ENCODE results near the gene DDX23. TPM values are rescaled to one million over a fixed set of nuclear protein-coding genes. Genes with fewer than 3 reads are reported as not detected.
"Not testable (repeated sequence)": the region's sequence is repeated elsewhere in the genome, so short reads cannot be mapped to it uniquely, and the experiment has no call there.

Gene DDX23
- polyA plus RNA-seq, 1 donor: 59.8 TPM

- DNase-seq: no peak
Observed at GRCh38 chr12:48861111-48861510, 9.1 kb upstream of the DDX23 start.

GRCh38 chr12:48860236-48860635 lies 8.3 kb upstream of the DDX23 start:
- not testable (repeated sequence) for DNase-seq

- DNase-seq: no peak
Observed at GRCh38 chr12:48859607-48860006, 7.6 kb upstream of the DDX23 start.

GRCh38 chr12:48858043-48858442 lies 6.1 kb upstream of the DDX23 start:
- no peak for DNase-seq

- DNase-seq: no peak
Observed at GRCh38 chr12:48857278-48857994, 5.5 kb upstream of the DDX23 start.

GRCh38 chr12:48856379-48856778 lies 4.4 kb upstream of the DDX23 start:
- DNase-seq: no peak

- not testable (repeated sequence) for DNase-seq
Observed at GRCh38 chr12:48854932-48855331, 3.0 kb upstream of the DDX23 start.

GRCh38 chr12:48854488-48854887 lies 2.5 kb upstream of the DDX23 start:
- no peak for DNase-seq

- DNase-seq: peak; percentile 90
Observed at GRCh38 chr12:48852734-48853688, 1.0 kb upstream of the DDX23 start.

- not testable (repeated sequence) for DNase-seq
Observed at GRCh38 chr12:48842021-48842420, 9.9 kb downstream of the DDX23 start.

- no peak for DNase-seq
Observed at GRCh38 chr12:48838048-48838447, 13.9 kb downstream of the DDX23 start.

- DNase-seq: no peak
Observed at GRCh38 chr12:48832321-48833060, 19.5 kb downstream of the DDX23 start.

GRCh38 chr12:48831257-48831656 lies 20.7 kb downstream of the DDX23 start:
- no peak for DNase-seq

GRCh38 chr12:48828841-48829575 lies 23.0 kb downstream of the DDX23 start:
- DNase-seq: no peak

- DNase-seq: no peak
Observed at GRCh38 chr12:48828293-48828692, 23.7 kb downstream of the DDX23 start.

- DNase-seq: no peak
Observed at GRCh38 chr12:48827513-48828096, 24.4 kb downstream of the DDX23 start.

- no peak for DNase-seq
Observed at GRCh38 chr12:48827026-48827425, 24.9 kb downstream of the DDX23 start.

- no peak for DNase-seq
Observed at GRCh38 chr12:48826209-48826855, 25.6 kb downstream of the DDX23 start.

- DNase-seq: no peak
Observed at GRCh38 chr12:48824905-48825304, 27.1 kb downstream of the DDX23 start.

GRCh38 chr12:48824112-48824511 lies 27.9 kb downstream of the DDX23 start:
- no peak for DNase-seq

- no peak for DNase-seq
Observed at GRCh38 chr12:48823281-48823680, 28.7 kb downstream of the DDX23 start.
